ENCODE results near the gene YARS1. TPM values are rescaled to one million over a fixed set of nuclear protein-coding genes. Genes with fewer than 3 reads are reported as not detected.

Gene YARS1
- total RNA-seq, 4 donors from 2014 or later, result 37.8 to 59.4 (median 55.9) TPM

DNA sequence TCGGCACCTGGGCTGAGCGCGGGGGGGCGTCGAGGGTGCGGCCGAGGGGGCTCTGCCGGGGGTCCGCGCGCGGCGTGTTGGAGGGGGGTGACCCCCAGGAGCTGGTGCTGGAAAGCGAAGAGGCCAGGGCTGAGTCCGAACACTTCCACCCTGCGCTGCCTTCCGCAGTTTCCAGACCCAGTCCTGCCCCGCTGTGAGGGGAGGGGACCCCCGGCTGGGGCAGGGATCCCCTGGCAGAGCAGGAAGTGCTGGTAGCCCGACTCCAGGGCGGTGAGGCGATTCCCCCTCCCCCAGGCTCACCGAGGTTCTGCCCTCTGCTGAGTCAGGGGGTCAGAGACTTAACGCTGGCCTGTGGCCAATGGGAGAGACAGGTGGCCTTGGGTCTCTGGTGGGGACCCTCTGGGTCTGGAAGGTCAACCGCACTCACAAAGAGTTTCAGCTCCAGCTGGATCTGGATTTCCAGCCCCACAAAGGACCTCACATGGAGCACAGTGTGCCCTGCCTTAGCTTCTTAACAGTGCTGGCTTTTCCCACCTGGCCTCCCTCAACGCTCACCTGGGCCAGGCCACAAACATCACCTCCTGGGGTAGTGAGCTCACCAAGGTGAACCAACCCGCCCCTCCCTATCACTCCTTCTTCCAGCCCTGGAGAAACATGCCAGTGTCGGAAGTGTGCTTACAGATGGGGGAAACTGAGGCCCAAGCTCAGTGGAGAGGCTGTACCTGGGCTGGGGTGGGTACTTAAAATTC is 74.8 kb downstream of the YARS1 start:
- peak overlapping the region; percentile 66 to 82 (median 77) for H3K27ac ChIP-seq
- no peaks in the 10 kb centered on the region for H3K36me3 ChIP-seq
- peak overlapping the region; percentile 59 to 94 (median 64) for H3K4me3 ChIP-seq
- H3K27me3 ChIP-seq, result no peaks in the 10 kb centered on the region
- intact Hi-C loops (cut with DNase I; ENCODE audit: low total_unique reads), result no loop called here
- in situ Hi-C loops (cut with MboI; ENCODE audit: low sequenced_read_pairs in 4 of 4), result no loop called here
- DNase-seq (peak in 1 of 2 donors; percentile 19), ATAC-seq (peak; percentile 24 to 30)
- TF ChIP-seq CTCF (IDR thresholded peaks at IDR 0.05 in 4 of 5, conservative IDR thresholded peaks at IDR 0.05 in 1 of 5) (no peak), POLR2A (IDR thresholded peaks at IDR 0.05) (no peak)
- no peaks in the 10 kb centered on the region for H3K9me3 ChIP-seq
- H3K4me1 ChIP-seq, result peaks cover 6 to 16% of the 10 kb centered on the region in 2 donors

- no peaks in the 10 kb centered on the region for H3K9me3 ChIP-seq
Measured at GRCh38 chr1:32741413-32742198, 75.6 kb downstream of the YARS1 start.

GRCh38 chr1:32741059-32741412 is 76.1 kb downstream of the YARS1 start:
- peak in 1 of 2 donors; percentile 17 for ATAC-seq

More at GRCh38 chr1:32741413-32742198, 75.6 kb downstream of the YARS1 start:
- no peaks in the 10 kb centered on the region for H3K27me3 ChIP-seq
- in situ Hi-C loops (cut with MboI; ENCODE audit: low sequenced_read_pairs in 4 of 4) (no loop called here), intact Hi-C loops (cut with DNase I; ENCODE audit: low total_unique reads) (loop anchor here (2.0 kb wide), 2 partner anchors 29 to 91 kb away; partner anchors contain the start of genes RBBP4 and ZBTB8OS)
- H3K36me3 ChIP-seq, result no peaks in the 10 kb centered on the region
- H3K4me3 ChIP-seq, result peak overlapping the region; percentile 59 to 94 (median 64)
- peaks cover 6 to 16% of the 10 kb centered on the region in 2 donors for H3K4me1 ChIP-seq
- ATAC-seq (peak; percentile 67 to 69), DNase-seq (no peak)
- TF ChIP-seq POLR2A (IDR thresholded peaks at IDR 0.05), result no peak
- TF ChIP-seq CTCF (IDR thresholded peaks at IDR 0.05 in 4 of 5, conservative IDR thresholded peaks at IDR 0.05 in 1 of 5), result peak; percentile 25 to 48 (median 37)
- peak overlapping the region; percentile 66 to 82 (median 77) for H3K27ac ChIP-seq

More at GRCh38 chr1:32741059-32741412, 76.1 kb downstream of the YARS1 start:
- Histone ChIP-seq H3K4me1 (peaks cover 6 to 16% of the 10 kb centered on the region in 2 donors), H3K36me3 (no peaks in the 10 kb centered on the region), H3K27ac (peak overlapping the region in 3 of 4 donors; percentile 57 to 62 (median 61)), H3K4me3 (peak overlapping the region; percentile 55 to 78 (median 64)), H3K27me3 (no peaks in the 10 kb centered on the region), H3K9me3 (no peaks in the 10 kb centered on the region)
- intact Hi-C loops (cut with DNase I; ENCODE audit: low total_unique reads), result loop anchor here (2.0 kb wide), 2 partner anchors 28 to 90 kb away; partner anchors contain the start of genes RBBP4 and ZBTB8OS
- no peak for TF ChIP-seq POLR2A (IDR thresholded peaks at IDR 0.05)
- TF ChIP-seq CTCF (IDR thresholded peaks at IDR 0.05 in 4 of 5, conservative IDR thresholded peaks at IDR 0.05 in 1 of 5), result no peak
- in situ Hi-C loops (cut with MboI; ENCODE audit: low sequenced_read_pairs in 4 of 4), result no loop called here
- DNase-seq, result no peak
